ENCODE results near the gene PSMF1. TPM values are rescaled to one million over a fixed set of nuclear protein-coding genes. Genes with fewer than 3 reads are reported as not detected.

The PSMF1 gene
- total and polyA plus RNA-seq, 2 of the 13 experiments (the other 11 are each of a cell fraction or from before 2014, with no cell fraction given): 82.5 to 86.0 TPM

GRCh38 chr20:1187605-1188171 is 69.3 kb downstream of the PSMF1 start (continued):
- no peak; the same call in 1 of the 2 replicates for TF ChIP-seq ZNF574 (CRISPR knock-in tag; IDR thresholded peaks at IDR 0.05)
- no peak for TF ChIP-seq PHF8 (CRISPR knock-in tag; IDR thresholded peaks at IDR 0.05)
- no peak for TF ChIP-seq EZH2 (conservative IDR thresholded peaks at IDR 0.05; ENCODE audit: low read depth, low read length)
- TF ChIP-seq ZNF724P (CRISPR knock-in tag; IDR thresholded peaks at IDR 0.05; ENCODE audit: borderline replicate concordance): no peak
- no peak for TF ChIP-seq ZNF883 (CRISPR knock-in tag; IDR thresholded peaks at IDR 0.05; ENCODE audit: not compliant biosample characterization)
- no peak for TF ChIP-seq MLXIP (CRISPR knock-in tag; IDR thresholded peaks at IDR 0.05; ENCODE audit: borderline replicate concordance)
- no peak for TF ChIP-seq SRSF4 (IDR thresholded peaks at IDR 0.05; ENCODE audit: low read depth, low read length, poor library complexity, severe bottlenecking)
- no peak for TF ChIP-seq THAP7 (CRISPR knock-in tag; IDR thresholded peaks at IDR 0.05)
- TF ChIP-seq ZNF501 (CRISPR knock-in tag; IDR thresholded peaks at IDR 0.05): 0 out of 2 replicates have a peak, but pooled peaks have one; percentile 37
- TF ChIP-seq ZBTB33 (CRISPR knock-in tag; IDR thresholded peaks at IDR 0.05): no peak
- no peak for TF ChIP-seq ZKSCAN5 (CRISPR knock-in tag; IDR thresholded peaks at IDR 0.05)
- TF ChIP-seq GABPB1 (CRISPR knock-in tag; IDR thresholded peaks at IDR 0.05): no peak; the same call in 1 of the 2 replicates
- TF ChIP-seq ZNF343 (CRISPR knock-in tag; IDR thresholded peaks at IDR 0.05): no peak
- no peak; the same call in 1 of the 2 replicates for TF ChIP-seq SP4 (CRISPR knock-in tag; IDR thresholded peaks at IDR 0.05)
- TF ChIP-seq POLR2AphosphoS2 (IDR thresholded peaks at IDR 0.05; ENCODE audit: low read depth, low read length): no peak
- TF ChIP-seq SIX1 (CRISPR knock-in tag; IDR thresholded peaks at IDR 0.05; ENCODE audit: borderline replicate concordance): peak; percentile 25; the same call in 1 of the 2 replicates
- TF ChIP-seq LCORL (IDR thresholded peaks at IDR 0.05): no peak
- TF ChIP-seq LCORL (CRISPR knock-in tag; IDR thresholded peaks at IDR 0.05): 0 out of 2 replicates have a peak, but pooled peaks have one; percentile 34
- TF ChIP-seq HHEX (CRISPR knock-in tag; IDR thresholded peaks at IDR 0.05): no peak
- TF ChIP-seq CHD2 (IDR thresholded peaks at IDR 0.05; ENCODE audit: low read depth, low read length): no peak
- 0 out of 2 replicates have a peak, but pooled peaks have one; percentile 50 for TF ChIP-seq ARNT2 (CRISPR knock-in tag; IDR thresholded peaks at IDR 0.05; ENCODE audit: low read depth)
- no peak for TF ChIP-seq ZNF143 (CRISPR knock-in tag; IDR thresholded peaks at IDR 0.05)
- TF ChIP-seq ZNF670 (CRISPR knock-in tag; IDR thresholded peaks at IDR 0.05; ENCODE audit: borderline replicate concordance): no peak
